ENCODE measurements around the gene ZFAND6. TPM values are rescaled to one million over a fixed set of nuclear protein-coding genes. Genes with fewer than 3 reads are reported as not detected.
"Not testable (repeated sequence)": the region's sequence is repeated elsewhere in the genome, so short reads cannot be mapped to it uniquely, and the experiment has no call there.

Gene ZFAND6
- total RNA-seq (81.9 TPM), polyA plus RNA-seq (97.8 TPM)
- long read RNA-seq, donor 1, partial matches to known transcripts: 0 of 5 reads
- long read RNA-seq, donor 1, other reads (novel, unspliced or antisense): 0 of 5 reads
- long read RNA-seq, donor 2: 0 reads
- long read RNA-seq, donor 3, transcript ZFAND6-220 (6 exons, 891 nt): major isoform, 16 of 41 reads
- long read RNA-seq, donor 3, transcript ZFAND6-213 (6 exons, 1,446 nt): minor isoform, 6 of 41 reads
- long read RNA-seq, donor 3, partial matches to known transcripts: 9 of 41 reads
- long read RNA-seq, donor 3, other reads (novel, unspliced or antisense): 0 of 41 reads
- long read RNA-seq, donor 4, partial matches to known transcripts: 39 of 49 reads
- long read RNA-seq, donor 4, other reads (novel, unspliced or antisense): 0 of 49 reads
- long read RNA-seq, donor 5, transcript ZFAND6-203 (2 exons, 2,594 nt): minor isoform, 8 of 187 reads
- long read RNA-seq, donor 5, transcript ZFAND6-213 (6 exons, 1,446 nt): minor isoform, 6 of 187 reads
- long read RNA-seq, donor 5, transcript ZFAND6-208 (5 exons, 780 nt): minor isoform, 6 of 187 reads
- long read RNA-seq, donor 5, transcript ZFAND6-220 (6 exons, 891 nt): major isoform, 18 of 187 reads
- long read RNA-seq, donor 5, partial matches to known transcripts: 143 of 187 reads
- long read RNA-seq, donor 5, other reads (novel, unspliced or antisense): 0 of 187 reads
- long read RNA-seq, donor 6, transcript ZFAND6-220 (6 exons, 891 nt): major isoform, 10 of 12 reads
- long read RNA-seq, donor 6, partial matches to known transcripts: 0 of 12 reads
- long read RNA-seq, donor 6, other reads (novel, unspliced or antisense): 0 of 12 reads
- long read RNA-seq, donor 7, transcript ZFAND6-220 (6 exons, 891 nt): major isoform, 19 of 58 reads
- long read RNA-seq, donor 7, partial matches to known transcripts: 32 of 58 reads
- long read RNA-seq, donor 7, other reads (novel, unspliced or antisense): 0 of 58 reads
- long read RNA-seq, donor 8, transcript ZFAND6-220 (6 exons, 891 nt): major isoform, 5 of 5 reads
- long read RNA-seq, donor 8, partial matches to known transcripts: 0 of 5 reads
- long read RNA-seq, donor 8, other reads (novel, unspliced or antisense): 0 of 5 reads
- long read RNA-seq, donor 9, transcript ZFAND6-220 (6 exons, 891 nt): major isoform, 8 of 50 reads
- long read RNA-seq, donor 9, transcript ZFAND6-213 (6 exons, 1,446 nt): minor isoform, 5 of 50 reads
- long read RNA-seq, donor 9, partial matches to known transcripts: 34 of 50 reads
- long read RNA-seq, donor 9, other reads (novel, unspliced or antisense): 0 of 50 reads
- long read RNA-seq, donor 10, transcript ZFAND6-220 (6 exons, 891 nt): major isoform, 9 of 15 reads
- long read RNA-seq, donor 10, partial matches to known transcripts: 0 of 15 reads
- long read RNA-seq, donor 10, other reads (novel, unspliced or antisense): 0 of 15 reads

GRCh38 chr15:80058851-80059785 lies at the start of gene ZFAND6:
Gene ZFAND6, plus strand, starts transcription at chr15:80059676. Its CDS starts 60,669 bp downstream, at chr15:80120345.
- Histone ChIP-seq H3K4me3 (ENCODE audit: low read length in 2 of 2) (peak within 1 kb of the TSS; percentile 81 to 89), H3K36me3 (ENCODE audit: control insufficient read depth in 2 of 2, insufficient read depth in 2 of 2, low read length in 1 of 2) (no peaks in the 10 kb centered on the region), H3K4me1 (ENCODE audit: control insufficient read depth in 2 of 2, insufficient read depth in 2 of 2, low read length in 2 of 2) (peaks cover 0 to 11% of the 10 kb centered on the region in 2 donors), H3K27ac (ENCODE audit: low read depth in 1 of 2, low read length in 1 of 2) (peak within 1 kb of the TSS; percentile 86 to 89), H3K9me3 (ENCODE audit: control insufficient read depth in 2 of 2, insufficient read depth in 1 of 2, low read length in 1 of 2) (no peaks in the 10 kb centered on the region), H3K27me3 (ENCODE audit: control insufficient read depth in 2 of 2, insufficient read depth in 1 of 2, low read length in 1 of 2) (no peaks in the 10 kb centered on the region)
- DNase-seq (ENCODE audit: low read depth in 6 of 9, low spot score in 9 of 9): peak; percentile 80 to 96 (median 89)
- WGBS: under 1% methylated on average over 74 of the region's 74 CpGs

GRCh38 chr15:80010131-80010673 lies 49.3 kb upstream of the ZFAND6 start:
- no peak for DNase-seq (ENCODE audit: low read depth in 6 of 9, low spot score in 9 of 9)
- no peaks in the 10 kb centered on the region for H3K36me3 ChIP-seq (ENCODE audit: control insufficient read depth in 2 of 2, insufficient read depth in 2 of 2, low read length in 1 of 2)
- no peaks in the 10 kb centered on the region for H3K9me3 ChIP-seq (ENCODE audit: control insufficient read depth in 2 of 2, insufficient read depth in 1 of 2, low read length in 1 of 2)
- no peaks in the 10 kb centered on the region for H3K4me1 ChIP-seq (ENCODE audit: control insufficient read depth in 2 of 2, insufficient read depth in 2 of 2, low read length in 2 of 2)
- 94% methylated on average over 6 of the region's 6 CpGs for WGBS
- no peak overlapping the region for H3K27ac ChIP-seq (ENCODE audit: low read depth in 1 of 2, low read length in 1 of 2)
- H3K4me3 ChIP-seq (ENCODE audit: low read length in 2 of 2): no peak overlapping the region
- H3K27me3 ChIP-seq (ENCODE audit: control insufficient read depth in 2 of 2, insufficient read depth in 1 of 2, low read length in 1 of 2): no peaks in the 10 kb centered on the region

GRCh38 chr15:80011041-80011523 lies 48.4 kb upstream of the ZFAND6 start:
- WGBS: 94% methylated on average over 9 of the region's 9 CpGs
- not testable (repeated sequence) for H3K36me3 ChIP-seq (ENCODE audit: control insufficient read depth in 2 of 2, insufficient read depth in 2 of 2, low read length in 1 of 2); H3K4me3 ChIP-seq (ENCODE audit: low read length in 2 of 2); H3K9me3 ChIP-seq (ENCODE audit: control insufficient read depth in 2 of 2, insufficient read depth in 1 of 2, low read length in 1 of 2); DNase-seq (ENCODE audit: low read depth in 6 of 9, low spot score in 9 of 9); H3K4me1 ChIP-seq (ENCODE audit: control insufficient read depth in 2 of 2, insufficient read depth in 2 of 2, low read length in 2 of 2); H3K27me3 ChIP-seq (ENCODE audit: control insufficient read depth in 2 of 2, insufficient read depth in 1 of 2, low read length in 1 of 2); H3K27ac ChIP-seq (ENCODE audit: low read depth in 1 of 2, low read length in 1 of 2)

GRCh38 chr15:80011596-80011995 lies 47.9 kb upstream of the ZFAND6 start:
- DNase-seq (ENCODE audit: low read depth in 6 of 9, low spot score in 9 of 9): no peak
- Histone ChIP-seq H3K4me1 (ENCODE audit: control insufficient read depth in 2 of 2, insufficient read depth in 2 of 2, low read length in 2 of 2) (no peaks in the 10 kb centered on the region), H3K27ac (ENCODE audit: low read depth in 1 of 2, low read length in 1 of 2) (no peak overlapping the region), H3K27me3 (ENCODE audit: control insufficient read depth in 2 of 2, insufficient read depth in 1 of 2, low read length in 1 of 2) (no peaks in the 10 kb centered on the region), H3K4me3 (ENCODE audit: low read length in 2 of 2) (no peak overlapping the region), H3K36me3 (ENCODE audit: control insufficient read depth in 2 of 2, insufficient read depth in 2 of 2, low read length in 1 of 2) (no peaks in the 10 kb centered on the region), H3K9me3 (ENCODE audit: control insufficient read depth in 2 of 2, insufficient read depth in 1 of 2, low read length in 1 of 2) (no peaks in the 10 kb centered on the region)
- 96% methylated on average over 3 of the region's 3 CpGs for WGBS

- Histone ChIP-seq H3K27me3 (ENCODE audit: control insufficient read depth in 2 of 2, insufficient read depth in 1 of 2, low read length in 1 of 2) (no peaks in the 10 kb centered on the region), H3K36me3 (ENCODE audit: control insufficient read depth in 2 of 2, insufficient read depth in 2 of 2, low read length in 1 of 2) (no peaks in the 10 kb centered on the region), H3K4me3 (ENCODE audit: low read length in 2 of 2) (no peak overlapping the region), H3K4me1 (ENCODE audit: control insufficient read depth in 2 of 2, insufficient read depth in 2 of 2, low read length in 2 of 2) (no peaks in the 10 kb centered on the region), H3K27ac (ENCODE audit: low read depth in 1 of 2, low read length in 1 of 2) (no peak overlapping the region), H3K9me3 (ENCODE audit: control insufficient read depth in 2 of 2, insufficient read depth in 1 of 2, low read length in 1 of 2) (no peaks in the 10 kb centered on the region)
- WGBS: 86% methylated on average over 6 of the region's 6 CpGs
- DNase-seq (ENCODE audit: low read depth in 6 of 9, low spot score in 9 of 9): no peak
These were observed 47.3 kb upstream of the ZFAND6 start for GRCh38 chr15:80012060-80012726.

- 98% methylated on average over 7 of the region's 7 CpGs for WGBS
- not testable (repeated sequence) for H3K9me3 ChIP-seq (ENCODE audit: control insufficient read depth in 2 of 2, insufficient read depth in 1 of 2, low read length in 1 of 2); H3K27ac ChIP-seq (ENCODE audit: low read depth in 1 of 2, low read length in 1 of 2); H3K4me1 ChIP-seq (ENCODE audit: control insufficient read depth in 2 of 2, insufficient read depth in 2 of 2, low read length in 2 of 2); H3K4me3 ChIP-seq (ENCODE audit: low read length in 2 of 2); DNase-seq (ENCODE audit: low read depth in 6 of 9, low spot score in 9 of 9); H3K27me3 ChIP-seq (ENCODE audit: control insufficient read depth in 2 of 2, insufficient read depth in 1 of 2, low read length in 1 of 2); H3K36me3 ChIP-seq (ENCODE audit: control insufficient read depth in 2 of 2, insufficient read depth in 2 of 2, low read length in 1 of 2)
These were observed 45.3 kb upstream of the ZFAND6 start for GRCh38 chr15:80014186-80014585.

DNA sequence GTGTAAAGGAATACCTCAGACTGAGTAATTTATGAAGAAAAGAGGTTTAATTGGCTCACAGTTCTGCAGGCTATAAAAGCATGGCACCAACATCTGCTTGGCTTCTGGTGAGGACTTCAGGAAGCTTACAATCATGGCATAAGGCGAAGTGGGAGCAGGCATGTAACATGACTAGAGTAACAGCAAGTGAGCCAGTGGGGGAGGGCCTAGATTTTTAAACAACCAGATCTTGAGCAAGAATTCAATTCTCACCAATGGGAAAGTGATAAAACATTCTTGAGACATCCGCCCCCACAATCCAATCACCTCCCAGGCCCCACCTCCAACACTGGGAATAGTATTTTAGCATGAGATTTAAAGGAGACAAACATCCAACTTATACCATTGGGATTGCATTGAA lies 44.3 kb upstream of the ZFAND6 start:
- no peak for DNase-seq (ENCODE audit: low read depth in 6 of 9, low spot score in 9 of 9)
- 97% methylated on average over 2 of the region's 2 CpGs for WGBS
- H3K27me3 ChIP-seq (ENCODE audit: control insufficient read depth in 2 of 2, insufficient read depth in 1 of 2, low read length in 1 of 2): no peaks in the 10 kb centered on the region

More for the DNA sequence above, 44.3 kb upstream of the ZFAND6 start:
- H3K4me3 ChIP-seq (ENCODE audit: low read length in 2 of 2): no peak overlapping the region
- H3K36me3 ChIP-seq (ENCODE audit: control insufficient read depth in 2 of 2, insufficient read depth in 2 of 2, low read length in 1 of 2): no peaks in the 10 kb centered on the region
- H3K27ac ChIP-seq (ENCODE audit: low read depth in 1 of 2, low read length in 1 of 2): no peak overlapping the region
- H3K9me3 ChIP-seq (ENCODE audit: control insufficient read depth in 2 of 2, insufficient read depth in 1 of 2, low read length in 1 of 2): no peaks in the 10 kb centered on the region
- no peaks in the 10 kb centered on the region for H3K4me1 ChIP-seq (ENCODE audit: control insufficient read depth in 2 of 2, insufficient read depth in 2 of 2, low read length in 2 of 2)

All from thymus (tissue), 14 donors.